H1 (cell line): ENCODE measurements around the gene PRRG1. TPM values are rescaled to one million over a fixed set of nuclear protein-coding genes. Genes with fewer than 3 reads are reported as not detected.

Experiments used
- CTCF ChIA-PET: fragments of 300-600 bp; sonication (Branson Sonifier 250); formaldehyde crosslinking; loops from one replicate; lab custom pipeline; 2021; ENCODE audit not compliant: partially characterized antibody; lab: Charles Lee
- POLR2A ChIA-PET: fragments of 300-600 bp; sonication (Branson Sonifier 250); formaldehyde crosslinking; loops from one replicate; lab custom pipeline; 2021; ENCODE audit warnings: inconsistent platforms; ENCODE audit not compliant: partially characterized antibody; lab: Charles Lee
- DNase-seq, 2 experiments: peaks; one replicate each; pipeline versions ENCODE4 v3.0.0 to v3.0.0-alpha.2; 2010 to 2022; ENCODE audit warnings: low spot score in 2 of 2, low read depth in 1 of 2, mixed read lengths in 1 of 2
- FAIRE-seq: peaks from 2 replicates; lab custom pipeline; 2011; peaks lifted over from hg19 to GRCh38; lab: Jason Lieb, UNC
- H2AFZ ChIP-seq: 2 replicates; pipeline ENCODE4 v1.8.1; 2012; ENCODE audit warnings: low read length, inconsistent platforms
- H2AK5ac ChIP-seq: 2 replicates; pipeline ENCODE4 v1.6.1; 2013; ENCODE audit warnings: low read depth, low read length
- H2BK120ac ChIP-seq: replicated peaks from 2 replicates; pipeline ENCODE3; 2013; ENCODE audit warnings: low read depth, low read length, inconsistent platforms
- H2BK12ac ChIP-seq: 2 replicates; pipeline ENCODE4 v1.6.1; 2013; ENCODE audit warnings: low read depth, low read length
- H2BK15ac ChIP-seq: 2 replicates; pipeline ENCODE4 v1.6.1; 2013; ENCODE audit warnings: low read length
- H2BK20ac ChIP-seq: 2 replicates; pipeline ENCODE4 v1.6.1; 2013; ENCODE audit warnings: low read length
- H2BK5ac ChIP-seq: 2 replicates; pipeline ENCODE4 v1.6.1; 2013; ENCODE audit warnings: low read depth, low read length
- H3K14ac ChIP-seq: 2 replicates; pipeline ENCODE4 v1.6.1; 2013; ENCODE audit warnings: inconsistent platforms; ENCODE audit not compliant: insufficient read length
- H3K18ac ChIP-seq: 2 replicates; pipeline ENCODE4 v1.6.1; 2013; ENCODE audit warnings: low read length; ENCODE audit errors: extremely low read depth
- H3K23ac ChIP-seq: 2 replicates; pipeline ENCODE4 v1.6.1; 2013; ENCODE audit warnings: inconsistent platforms; ENCODE audit not compliant: insufficient read length
- H3K23me2 ChIP-seq: 2 replicates; pipeline ENCODE4 v1.6.1; 2013; ENCODE audit warnings: low read depth, low read length
- H3K27ac ChIP-seq: 2 replicates; pipeline ENCODE4 v1.6.1; 2011; ENCODE audit warnings: low read depth, low read length, inconsistent platforms
- H3K27me3 ChIP-seq, 4 experiments: replicated peaks in 1 of 4; 1 replicate in 1 of 4; 2 replicates in 3 of 4; pipeline versions ENCODE4 v1.6.1 to v1.8.1; 2011 to 2013; ENCODE audit warnings: low read length in 3 of 4, mild to moderate bottlenecking in 3 of 4, inconsistent platforms in 2 of 4, mixed read lengths in 2 of 4, moderate library complexity in 1 of 4; ENCODE audit not compliant: control insufficient read depth in 3 of 4, insufficient read depth in 3 of 4; ENCODE audit errors: extremely low read depth in 1 of 4
- H3K36me3 ChIP-seq, 4 experiments: 2 replicates each; pipeline versions ENCODE4 v1.6.1 to v1.8.1; 2011 to 2013; ENCODE audit warnings: mild to moderate bottlenecking in 4 of 4, low read length in 3 of 4, moderate library complexity in 2 of 4, control low read depth in 1 of 4, inconsistent platforms in 1 of 4; ENCODE audit not compliant: insufficient read depth in 4 of 4, control insufficient read depth in 2 of 4
- H3K4ac ChIP-seq: replicated peaks from 2 replicates; pipeline ENCODE3; 2013; ENCODE audit warnings: low read length, low read depth, mixed read lengths, inconsistent platforms; ENCODE audit not compliant: insufficient read length
- H3K4me1 ChIP-seq, 4 experiments: replicated peaks in 1 of 4; 1 replicate in 1 of 4; 2 replicates in 3 of 4; pipeline versions ENCODE4 v1.6.1 to v1.8.1; 2011 to 2013; ENCODE audit warnings: low read length in 3 of 4, inconsistent platforms in 2 of 4, mixed read lengths in 1 of 4; ENCODE audit not compliant: insufficient read depth in 4 of 4, control insufficient read depth in 3 of 4
- H3K4me2 ChIP-seq, 2 experiments: 2 replicates each; pipeline versions ENCODE4 v1.6.1 to v1.8.1; 2011 to 2013; ENCODE audit warnings: low read depth in 2 of 2, low read length in 2 of 2, control low read depth in 1 of 2, inconsistent platforms in 1 of 2, mild to moderate bottlenecking in 1 of 2; ENCODE audit not compliant: insufficient read depth in 1 of 2
- H3K4me3 ChIP-seq, 4 experiments: fragments of 200-600, 300-600 bp in 1 of 4; sonication (generic), shearing (Covaris generic), sonication (Bioruptor Twin) in 1 of 4; 2 replicates each; pipeline versions ENCODE4 v1.5.1 to v1.8.1; 2011 to 2016; ENCODE audit warnings: low read length in 4 of 4, low read depth in 3 of 4, control low read depth in 2 of 4, inconsistent platforms in 2 of 4, mild to moderate bottlenecking in 2 of 4, mixed read lengths in 1 of 4, moderate library complexity in 1 of 4; ENCODE audit not compliant: insufficient read depth in 2 of 4; ENCODE audit errors: extremely low read depth in 1 of 4
- H3K56ac ChIP-seq: replicated peaks from 2 replicates; pipeline ENCODE3; 2013; ENCODE audit warnings: low read depth, mild to moderate bottlenecking, mixed read lengths, low read length, inconsistent platforms; ENCODE audit not compliant: insufficient read length
- H3K79me1 ChIP-seq: 2 replicates; pipeline ENCODE4 v1.6.1; 2013; ENCODE audit warnings: low read depth, low read length, control low read depth
- H3K79me2 ChIP-seq, 2 experiments: 2 replicates each; pipeline versions ENCODE4 v1.6.1 to v1.8.1; 2012 to 2013; ENCODE audit warnings: low read length in 2 of 2, mild to moderate bottlenecking in 2 of 2, inconsistent platforms in 1 of 2; ENCODE audit not compliant: insufficient read depth in 2 of 2, control insufficient read depth in 1 of 2
- H3K9ac ChIP-seq, 4 experiments: replicated peaks in 1 of 4; 1 replicate in 1 of 4; 2 replicates in 3 of 4; pipeline versions ENCODE4 v1.6.1 to v1.8.1; 2011 to 2013; ENCODE audit warnings: low read depth in 3 of 4, low read length in 3 of 4, control low read depth in 2 of 4, mild to moderate bottlenecking in 2 of 4, moderate library complexity in 2 of 4, inconsistent platforms in 1 of 4; ENCODE audit errors: extremely low read depth in 1 of 4
- H3K9me3 ChIP-seq, 2 experiments: 2 replicates each; pipeline versions ENCODE4 v1.6.1 to v1.8.1; 2012 to 2013; ENCODE audit warnings: mild to moderate bottlenecking in 2 of 2, moderate library complexity in 2 of 2, control low read depth in 1 of 2, inconsistent platforms in 1 of 2, low read depth in 1 of 2, low read length in 1 of 2, mixed read lengths in 1 of 2; ENCODE audit not compliant: insufficient read depth in 2 of 2
- H4K20me1 ChIP-seq, 2 experiments: replicated peaks in 1 of 2; 2 replicates each; pipeline versions ENCODE3 to v1.8.1; 2011 to 2013; ENCODE audit warnings: inconsistent platforms in 2 of 2, low read length in 2 of 2, mild to moderate bottlenecking in 1 of 2; ENCODE audit not compliant: insufficient read depth in 2 of 2, control insufficient read depth in 1 of 2
- H4K5ac ChIP-seq: 2 replicates; pipeline ENCODE4 v1.6.1; 2013; ENCODE audit warnings: low read length, low read depth, mixed read lengths, inconsistent platforms; ENCODE audit not compliant: insufficient read length
- H4K8ac ChIP-seq: 2 replicates; pipeline ENCODE4 v1.8.0; 2013; ENCODE audit warnings: mild to moderate bottlenecking, moderate library complexity, low read length, inconsistent platforms; ENCODE audit not compliant: insufficient read depth; ENCODE audit errors: extremely low read depth
- H4K91ac ChIP-seq: replicated peaks from 2 replicates; pipeline ENCODE3; 2013; ENCODE audit warnings: low read length, mixed read lengths, inconsistent platforms; ENCODE audit not compliant: insufficient read length
- ATF2 ChIP-seq: IDR thresholded peaks from 2 replicates; pipeline ENCODE4 v1.6.1; 2012; ENCODE audit warnings: low read length, inconsistent platforms
- ATF3 ChIP-seq: IDR thresholded peaks from 2 replicates; pipeline ENCODE4 v1.6.1; 2011; ENCODE audit warnings: low read depth, mild to moderate bottlenecking, low read length; ENCODE audit not compliant: insufficient read depth
- CBX5 ChIP-seq: fragments of 300-800, 300-1000 bp; sonication (generic); IDR thresholded peaks from 2 replicates; pipeline ENCODE4 v1.7.1; 2016; ENCODE audit warnings: antibody characterized with exemption, low read length, low read depth
- CBX8 ChIP-seq: fragments of 300-800, 300-1000 bp; sonication (generic); IDR thresholded peaks from 2 replicates; pipeline ENCODE4 v1.7.1; 2016; ENCODE audit warnings: low read depth, low read length, borderline replicate concordance
- HDAC2 ChIP-seq, 2 experiments: fragments of 300-600 bp in 1 of 2; sonication (generic) in 1 of 2; IDR thresholded peaks; 2 replicates each; pipeline ENCODE4 v1.6.1; 2011 to 2012; ENCODE audit warnings: low read depth in 2 of 2, low read length in 2 of 2, mild to moderate bottlenecking in 2 of 2, moderate library complexity in 2 of 2, borderline replicate concordance in 1 of 2, inconsistent platforms in 1 of 2
- POLR2A ChIP-seq, 2 experiments: IDR thresholded peaks; 1 replicate in 1 of 2; 2 replicates in 1 of 2; pipeline ENCODE4 v1.6.1; 2011; ENCODE audit warnings: low read depth in 2 of 2, low read length in 2 of 2, mild to moderate bottlenecking in 2 of 2; ENCODE audit errors: control extremely low read depth in 1 of 2
- POLR2AphosphoS5 ChIP-seq: IDR thresholded peaks from 2 replicates; pipeline ENCODE4 v1.6.1; 2011; ENCODE audit warnings: low read depth, low read length
- RAD21 ChIP-seq, 2 experiments: IDR thresholded peaks in 1 of 2; conservative IDR thresholded peaks in 1 of 2; 2 replicates each; pipeline ENCODE4 v1.6.1; 2011; ENCODE audit warnings: low read depth in 2 of 2, low read length in 2 of 2, improper control_type of control experiment in 1 of 2, inconsistent platforms in 1 of 2, mild to moderate bottlenecking in 1 of 2, moderate library complexity in 1 of 2
- RNF2 ChIP-seq: fragments of 200-900, 300-1000 bp; sonication (generic); IDR thresholded peaks from 2 replicates; pipeline ENCODE4 v1.7.1; 2016; ENCODE audit warnings: borderline replicate concordance, low read depth, mild to moderate bottlenecking, antibody characterized with exemption, low read length; ENCODE audit not compliant: poor library complexity, severe bottlenecking; ENCODE audit errors: missing control alignments
- TCF12 ChIP-seq: IDR thresholded peaks from 2 replicates; pipeline ENCODE4 v1.6.1; 2011; ENCODE audit warnings: low read depth, mild to moderate bottlenecking, low read length
- YY1 ChIP-seq: IDR thresholded peaks from 2 replicates; pipeline ENCODE4 v1.6.1; 2011; ENCODE audit warnings: low read depth, mild to moderate bottlenecking, low read length
- WGBS, 2 experiments: shearing (Covaris generic) in 1 of 2; methylation state at CpG; one replicate each; pipeline versions ENCODE4 v1.1.6 to v1.1.7; 2013 to 2015; ENCODE audit warnings: low lambda C conversion rate in 2 of 2, mixed read lengths in 2 of 2, inconsistent platforms in 1 of 2, low coverage in 1 of 2, missing lambda C conversion rate in 1 of 2; ENCODE audit not compliant: insufficient replicate concordance in 2 of 2, insufficient coverage in 1 of 2, insufficient read length in 1 of 2; ENCODE audit errors: extremely low coverage in 1 of 2, missing lambda C conversion rate in 1 of 2; 5-methylcytosine and 5-hydroxymethylcytosine counted together
- polyA plus RNA-seq, 7 experiments: library from polyadenylated mRNA; depleted of rRNA in 3 of 7; stranded (reverse) in 5 of 7; unstranded in 2 of 7; fragments of >200 nt in 5 of 7; fragments of 200-250 nt in 2 of 7; gene quantifications; 1 replicate in 5 of 7; 2 replicates in 1 of 7; 4 replicates in 1 of 7; pipeline versions ENCODE4 v1.2.1 to v1.2.3, GENCODE V29; 2011 to 2013; ENCODE audit warnings: missing spikeins in 2 of 7, mixed read lengths in 2 of 7
- total RNA-seq: library from RNA; stranded (reverse); fragmentation: NEBNext Ultra II Directional; extraction: Animal tissue kit (Norgen Biotek cat#: 25700); gene quantifications from 2 replicates; pipeline ENCODE4 v1.2.1, GENCODE V29; 2021

Gene PRRG1
- total and polyA plus RNA-seq, 2 of the 8 experiments (the other 6 are each of a cell fraction or from before 2014, with no cell fraction given): 10.2 to 10.5 TPM

GRCh38 chrX:37462346-37462745 lies 113.2 kb downstream of the PRRG1 start:
- H2AK5ac ChIP-seq: no peak overlapping the region
- no peak overlapping the region for H3K4ac ChIP-seq
- no peak overlapping the region for H4K91ac ChIP-seq
- no peak overlapping the region for H2AFZ ChIP-seq
- no peak overlapping the region for H4K5ac ChIP-seq
- ChIA-PET CTCF (no interaction called here), POLR2A (no interaction called here)
- no peaks in the 10 kb centered on the region for H3K79me1 ChIP-seq
- H3K9me3 ChIP-seq: no peaks in the 10 kb centered on the region
- 91% methylated on average over 2 of the region's 2 CpGs; no CpG with 5 or more reads in 1 of the 2 experiments for WGBS, 2 experiments
- peak overlapping the region; percentile 39; the same call in 1 of the 2 replicates for H2BK12ac ChIP-seq
- H4K8ac ChIP-seq: no peak overlapping the region
- no peak overlapping the region for H2BK5ac ChIP-seq
- no peak overlapping the region for H3K27ac ChIP-seq
- no peaks in the 10 kb centered on the region for H3K79me2 ChIP-seq
- H3K23ac ChIP-seq: no peak overlapping the region
- H3K18ac ChIP-seq: no peak overlapping the region
- no peak overlapping the region for H3K4me3 ChIP-seq
- no peak overlapping the region for H2BK20ac ChIP-seq
- H3K23me2 ChIP-seq: no peaks in the 10 kb centered on the region
- H3K36me3 ChIP-seq: peaks cover 0 to 5% (median 0%) of the 10 kb centered on the region in 4 experiments; a peak in 1 of 8 replicates
- H3K14ac ChIP-seq: no peak overlapping the region
- H4K20me1 ChIP-seq: no peaks in the 10 kb centered on the region
- no peak overlapping the region for H3K56ac ChIP-seq
- H2BK120ac ChIP-seq: no peak overlapping the region
- no peaks in the 10 kb centered on the region; a peak in 1 of 7 replicates for H3K4me1 ChIP-seq
- FAIRE-seq (peak; percentile 7), DNase-seq (no peak)
- H3K9ac ChIP-seq: no peak overlapping the region
- H2BK15ac ChIP-seq: no peak overlapping the region
- H3K4me2 ChIP-seq: no peak overlapping the region
- H3K27me3 ChIP-seq: no peaks in the 10 kb centered on the region
- no peak for TF ChIP-seq TCF12
- TF ChIP-seq POLR2AphosphoS5: no peak
- no peak for TF ChIP-seq CBX8
- TF ChIP-seq RNF2: no peak
- TF ChIP-seq RAD21 (IDR thresholded peaks at IDR 0.05 in 1 of 2, conservative IDR thresholded peaks at IDR 0.05 in 1 of 2; ENCODE audit: low read depth in 2 of 2, low read length in 2 of 2): no peak
- TF ChIP-seq CBX5: no peak
- TF ChIP-seq POLR2A (IDR thresholded peaks at IDR 0.05; ENCODE audit: control extremely low read depth in 1 of 2, low read depth in 2 of 2, low read length in 2 of 2): no peak
- no peak for TF ChIP-seq HDAC2 (IDR thresholded peaks at IDR 0.05; ENCODE audit: borderline replicate concordance in 1 of 2, low read depth in 2 of 2, low read length in 2 of 2)
- no peak for TF ChIP-seq YY1
- TF ChIP-seq ATF3: no peak
- TF ChIP-seq ATF2: no peak
